Activated CD4-positive, alpha-beta T cell treated with anti-CD3 and anti-CD28 coated beads for 1 hour (primary cell): ENCODE data around the gene ZZZ3.
"Not testable (repeated sequence)": the region's sequence is repeated elsewhere in the genome, so short reads cannot be mapped to it uniquely, and the experiment has no call there.

Experiments
- DNase-seq: peaks from one replicate; pipeline ENCODE4 v3.0.0-alpha.2; 2020

ZZZ3 gene

GRCh38 chr1:77668924-77669449, 13.5 kb downstream of the ZZZ3 start:
- DNase-seq = no peak

- DNase-seq = no peak
Measured at GRCh38 chr1:77664939-77665516, 17.4 kb downstream of the ZZZ3 start.

- DNase-seq = no peak
Measured at GRCh38 chr1:77661696-77662095, 20.8 kb downstream of the ZZZ3 start.

GRCh38 chr1:77659879-77660593, 22.4 kb downstream of the ZZZ3 start:
- DNase-seq = no peak

GRCh38 chr1:77658271-77658670, 24.2 kb downstream of the ZZZ3 start:
- no peak for DNase-seq

GRCh38 chr1:77655431-77655974, 27.0 kb downstream of the ZZZ3 start:
- no peak for DNase-seq

- DNase-seq = no peak
Measured at GRCh38 chr1:77652970-77653516, 29.4 kb downstream of the ZZZ3 start.

GRCh38 chr1:77652268-77652667, 30.2 kb downstream of the ZZZ3 start:
- no peak for DNase-seq

GRCh38 chr1:77649127-77649526, 33.3 kb downstream of the ZZZ3 start:
- DNase-seq = no peak

GRCh38 chr1:77646224-77646623, 36.2 kb downstream of the ZZZ3 start:
- DNase-seq = not testable (repeated sequence)

- no peak for DNase-seq
Measured at GRCh38 chr1:77643456-77643855, 39.0 kb downstream of the ZZZ3 start.

GRCh38 chr1:77642941-77643340, 39.5 kb downstream of the ZZZ3 start:
- no peak for DNase-seq

- DNase-seq = no peak
Measured at GRCh38 chr1:77642196-77642595, 40.3 kb downstream of the ZZZ3 start.

GRCh38 chr1:77639557-77640069, 42.8 kb downstream of the ZZZ3 start:
- no peak for DNase-seq

GRCh38 chr1:77639056-77639455, 43.4 kb downstream of the ZZZ3 start:
- no peak for DNase-seq

GRCh38 chr1:77636864-77637263, 45.6 kb downstream of the ZZZ3 start:
- DNase-seq = no peak
